ENCODE results near the gene DRD3. TPM values are rescaled to one million over a fixed set of nuclear protein-coding genes. Genes with fewer than 3 reads are reported as not detected.
A peak's percentile ranks its signal among the peaks of the same experiment; 100 is the strongest.

DRD3 gene
- polyA plus RNA-seq, 1 donor from 2014 or later: not detected

- Histone ChIP-seq H3K4me2 (ENCODE audit: low read length) (no peak overlapping the region), H2AFZ (ENCODE audit: low read depth, low read length) (no peak overlapping the region), H3F3A (ENCODE audit: insufficient read depth, low read length, poor library complexity, severe bottlenecking) (no peaks in the 10 kb centered on the region), H3K27me3 (ENCODE audit: insufficient read depth, low read depth, low read length) (no peaks in the 10 kb centered on the region), H3K9me3 (ENCODE audit: low read length) (no peaks in the 10 kb centered on the region), H3K4me3 (ENCODE audit: low read length) (no peak overlapping the region), H3K79me2 (replicated peaks; ENCODE audit: insufficient read depth, low read length) (no peaks in the 10 kb centered on the region), H3K9ac (ENCODE audit: low read length) (no peak overlapping the region), H3K36me3 (ENCODE audit: insufficient read depth, low read length) (no peaks in the 10 kb centered on the region), H4K20me1 (ENCODE audit: insufficient read depth) (no peaks in the 10 kb centered on the region), H3K9me2 (ENCODE audit: insufficient read depth, low read length) (no peaks in the 10 kb centered on the region), H3K27ac (ENCODE audit: low read length) (no peak overlapping the region)
- TF ChIP-seq TAF1 (IDR thresholded peaks at IDR 0.05; ENCODE audit: low read depth): no peak
- no peak for TF ChIP-seq SMC3 (conservative IDR thresholded peaks at IDR 0.05; ENCODE audit: poor library complexity)
- TF ChIP-seq RAD21 (conservative IDR thresholded peaks at IDR 0.05): no peak
- TF ChIP-seq CTCF (IDR thresholded peaks at IDR 0.05; ENCODE audit: poor library complexity, severe bottlenecking): no peak
- no peak for TF ChIP-seq POLR2AphosphoS5 (IDR thresholded peaks at IDR 0.05)
- TF ChIP-seq REST (IDR thresholded peaks at IDR 0.05; ENCODE audit: borderline replicate concordance): no peak
- no peak for TF ChIP-seq EZH2 (IDR thresholded peaks at IDR 0.05; ENCODE audit: borderline replicate concordance, insufficient read depth, low read length, poor library complexity, severe bottlenecking)
- no peak for TF ChIP-seq EP300 (conservative IDR thresholded peaks at IDR 0.05; ENCODE audit: poor library complexity, severe bottlenecking)
- TF ChIP-seq MXI1 (conservative IDR thresholded peaks at IDR 0.05; ENCODE audit: poor library complexity, severe bottlenecking): no peak
Measured at GRCh38 chr3:114103181-114103580, 75.7 kb downstream of the DRD3 start.

GRCh38 chr3:114101101-114101500 lies 77.8 kb downstream of the DRD3 start:
- Histone ChIP-seq H3K4me2 (ENCODE audit: low read length) (no peak overlapping the region), H3F3A (ENCODE audit: insufficient read depth, low read length, poor library complexity, severe bottlenecking) (no peaks in the 10 kb centered on the region), H3K9ac (ENCODE audit: low read length) (no peak overlapping the region), H3K9me2 (ENCODE audit: insufficient read depth, low read length) (no peaks in the 10 kb centered on the region), H3K36me3 (ENCODE audit: insufficient read depth, low read length) (no peaks in the 10 kb centered on the region), H4K20me1 (ENCODE audit: insufficient read depth) (no peaks in the 10 kb centered on the region), H3K9me3 (ENCODE audit: low read length) (no peaks in the 10 kb centered on the region), H3K4me3 (ENCODE audit: low read length) (peak overlapping the region; percentile 34), H3K79me2 (replicated peaks; ENCODE audit: insufficient read depth, low read length) (no peaks in the 10 kb centered on the region), H3K27ac (ENCODE audit: low read length) (peak overlapping the region; percentile 60), H3K27me3 (ENCODE audit: insufficient read depth, low read depth, low read length) (no peaks in the 10 kb centered on the region), H2AFZ (ENCODE audit: low read depth, low read length) (no peak overlapping the region)
- TF ChIP-seq CTCF (IDR thresholded peaks at IDR 0.05; ENCODE audit: poor library complexity, severe bottlenecking) (no peak), SMC3 (conservative IDR thresholded peaks at IDR 0.05; ENCODE audit: poor library complexity) (no peak), POLR2AphosphoS5 (IDR thresholded peaks at IDR 0.05) (peak; percentile 48), EZH2 (IDR thresholded peaks at IDR 0.05; ENCODE audit: borderline replicate concordance, insufficient read depth, low read length, poor library complexity, severe bottlenecking) (no peak)
